HCT116 (cell line): ENCODE measurements around the gene PDZRN4. TPM values are rescaled to one million over a fixed set of nuclear protein-coding genes. Genes with fewer than 3 reads are reported as not detected.

ENCODE experiments used
- ATAC-seq: fragments of 200-7000 bp; cut with Tn5 transposase; 2 replicates; pipeline ENCODE4 v1.9.1; 2020; ENCODE audit warnings: mild to moderate bottlenecking, moderate library complexity
- BruUV-seq: library from RNA; stranded (reverse); fragments of 400-500 nt; replicated peaks from 2 replicates; lab custom pipeline; 2021; lab: Mats Ljungman, UMichigan
- CTCF ChIA-PET: fragments of 300-600 bp; sonication (Branson Sonifier 250); formaldehyde crosslinking; loops from one replicate; lab custom pipeline; 2021; ENCODE audit warnings: antibody characterized with exemption; lab: Charles Lee
- POLR2A ChIA-PET: fragments of 300-600, 350-600 bp; sonication (Branson Sonifier 250); formaldehyde crosslinking; loops from one replicate; lab custom pipeline; 2021; ENCODE audit warnings: antibody characterized with exemption; lab: Charles Lee
- RAD21 ChIA-PET, 2 experiments: fragments of 300-600 bp; sonication (Branson Sonifier 250); formaldehyde crosslinking; loops; one replicate each; lab custom pipeline; 2023; ENCODE audit warnings: low total read pairs in 2 of 2; ENCODE audit not compliant: uncharacterized antibody in 2 of 2, unreplicated experiment in 2 of 2, low non-redundant PET in 1 of 2; lab: Charles Lee
- DNase-seq: peaks from one replicate; pipeline ENCODE4 v3.0.0-alpha.2; 2010; ENCODE audit warnings: low read depth, low spot score
- H2AFZ ChIP-seq: fragments of 200-600 bp; shearing (Covaris generic), sonication (generic); 2 replicates; pipeline ENCODE4 v1.6.1; 2017; ENCODE audit warnings: low read depth, mixed run types, mixed read lengths, antibody characterized with exemption, low read length; ENCODE audit not compliant: poor library complexity, severe bottlenecking
- H3K27ac ChIP-seq: 2 replicates; pipeline ENCODE4 v1.5.1; 2012; ENCODE audit warnings: low read depth, low read length
- H3K27me3 ChIP-seq: fragments of 200-600 bp; sonication (generic); 2 replicates; pipeline ENCODE4 v1.6.1; 2016; ENCODE audit warnings: mixed run types, low read length, mixed read lengths; ENCODE audit not compliant: insufficient read depth
- H3K36me3 ChIP-seq, 2 experiments: fragments of 200-500 bp in 1 of 2; fragments of 200-600 bp in 1 of 2; sonication (Bioruptor generic) in 1 of 2; sonication (generic) in 1 of 2; 2 replicates each; pipeline versions ENCODE4 v1.5.1 to v1.6.1; 2014 to 2016; ENCODE audit warnings: low read length in 2 of 2, inconsistent platforms in 1 of 2, mixed read lengths in 1 of 2, mixed run types in 1 of 2; ENCODE audit not compliant: insufficient read depth in 2 of 2, control insufficient read depth in 1 of 2
- H3K4me1 ChIP-seq, 2 experiments: fragments of 200-600 bp in 1 of 2; sonication (generic) in 1 of 2; 2 replicates each; pipeline versions ENCODE4 v1.5.1 to v1.6.1; 2012 to 2017; ENCODE audit warnings: low read length in 2 of 2, inconsistent platforms in 1 of 2, mild to moderate bottlenecking in 1 of 2, mixed read lengths in 1 of 2, mixed run types in 1 of 2, moderate library complexity in 1 of 2; ENCODE audit not compliant: insufficient read depth in 2 of 2, control insufficient read depth in 1 of 2
- H3K4me2 ChIP-seq: fragments of 200-600 bp; sonication (generic); 2 replicates; pipeline ENCODE4 v1.6.1; 2017; ENCODE audit warnings: mixed run types, low read length, mixed read lengths
- H3K4me3 ChIP-seq, 2 experiments: fragments of 200-600 bp in 1 of 2; sonication (generic) in 1 of 2; replicated peaks in 1 of 2; 2 replicates each; pipeline ENCODE4 v1.5.1; 2011 to 2016; ENCODE audit warnings: low read length in 2 of 2, control low read depth in 1 of 2, low read depth in 1 of 2, mild to moderate bottlenecking in 1 of 2, mixed read lengths in 1 of 2, mixed run types in 1 of 2
- H3K79me2 ChIP-seq: fragments of 200-600 bp; sonication (generic); 2 replicates; pipeline ENCODE4 v1.6.1; 2017; ENCODE audit warnings: mild to moderate bottlenecking, mixed run types, low read length, moderate library complexity, mixed read lengths; ENCODE audit not compliant: insufficient read depth
- H3K9ac ChIP-seq: fragments of 200-600 bp; sonication (generic); 2 replicates; pipeline ENCODE4 v1.6.1; 2016; ENCODE audit warnings: low read length, mixed read lengths
- H3K9me2 ChIP-seq: fragments of 200-600 bp; sonication (generic), shearing (Covaris generic); 2 replicates; pipeline ENCODE4 v1.6.1; 2017; ENCODE audit warnings: mixed run types, mild to moderate bottlenecking, moderate library complexity; ENCODE audit not compliant: insufficient read depth
- H3K9me3 ChIP-seq, 2 experiments: fragments of 200-500 bp in 1 of 2; fragments of 200-600 bp in 1 of 2; sonication (Bioruptor generic) in 1 of 2; sonication (generic) in 1 of 2; 2 replicates each; pipeline ENCODE4 v1.6.1; 2014 to 2017; ENCODE audit warnings: low read length in 2 of 2, mixed read lengths in 2 of 2, inconsistent platforms in 1 of 2, low read depth in 1 of 2, mild to moderate bottlenecking in 1 of 2, mixed run types in 1 of 2, moderate library complexity in 1 of 2; ENCODE audit not compliant: control insufficient read depth in 1 of 2, insufficient read depth in 1 of 2
- H4K20me1 ChIP-seq: fragments of 200-600 bp; sonication (generic), shearing (Covaris generic); 2 replicates; pipeline ENCODE4 v1.6.1; 2017; ENCODE audit warnings: mixed run types, mild to moderate bottlenecking, moderate library complexity; ENCODE audit not compliant: insufficient read depth
- CBX3 ChIP-seq: IDR thresholded peaks from 2 replicates; pipeline ENCODE4 v1.6.1; 2012; ENCODE audit warnings: low read depth
- EGR1 ChIP-seq: IDR thresholded peaks from 2 replicates; pipeline ENCODE4 v1.6.1; 2012; ENCODE audit warnings: low read depth
- ELF1 ChIP-seq: IDR thresholded peaks from 2 replicates; pipeline ENCODE4 v1.6.1; 2012; ENCODE audit warnings: low read depth, borderline replicate concordance
- EZH2 ChIP-seq: fragments of 200-600 bp; sonication (generic); IDR thresholded peaks from 2 replicates; pipeline ENCODE4 v1.6.1; 2017; ENCODE audit warnings: antibody characterized with exemption, mixed run types
- EZH2phosphoT487 ChIP-seq: fragments of 200-600 bp; IDR thresholded peaks from 2 replicates; pipeline ENCODE4 v1.6.1; 2018; ENCODE audit warnings: antibody characterized with exemption, borderline replicate concordance
- FOSL1 ChIP-seq: IDR thresholded peaks from 2 replicates; pipeline ENCODE4 v1.6.1; 2012; ENCODE audit warnings: low read depth
- JUND ChIP-seq: IDR thresholded peaks from 2 replicates; pipeline ENCODE4 v1.6.1; 2012
- POLR2A ChIP-seq: IDR thresholded peaks from 2 replicates; pipeline ENCODE4 v1.7.0; 2011; ENCODE audit warnings: borderline replicate concordance; ENCODE audit not compliant: insufficient read depth, insufficient read length; ENCODE audit errors: extremely low read depth
- RAD21 ChIP-seq: IDR thresholded peaks from 2 replicates; pipeline ENCODE4 v1.6.1; 2012; ENCODE audit warnings: low read depth, mild to moderate bottlenecking
- SIN3A ChIP-seq: IDR thresholded peaks from 2 replicates; pipeline ENCODE4 v1.6.1; 2012; ENCODE audit warnings: low read depth
- SP1 ChIP-seq: IDR thresholded peaks from 2 replicates; pipeline ENCODE4 v1.6.1; 2012; ENCODE audit warnings: low read depth
- SRF ChIP-seq: IDR thresholded peaks from 2 replicates; pipeline ENCODE4 v1.6.1; 2012; ENCODE audit warnings: low read depth
- TCF7L2 ChIP-seq: IDR thresholded peaks from 2 replicates; pipeline ENCODE4 v1.7.0; 2011; ENCODE audit warnings: borderline replicate concordance, inconsistent platforms; ENCODE audit not compliant: insufficient read depth, insufficient read length; ENCODE audit errors: extremely low read depth
- YY1 ChIP-seq: IDR thresholded peaks from 2 replicates; pipeline ENCODE4 v1.6.1; 2011; ENCODE audit warnings: low read length, low read depth, moderate library complexity, mild to moderate bottlenecking; ENCODE audit not compliant: insufficient replicate concordance; ENCODE audit errors: extremely low read depth
- ZFX ChIP-seq: fragments of 450-650 bp; IDR thresholded peaks from 2 replicates; pipeline ENCODE4 v1.6.1; 2017
- ZNF274 ChIP-seq: fragments of 200-500 bp; sonication (Bioruptor generic); IDR thresholded peaks from 2 replicates; pipeline ENCODE4 v1.6.1; 2014; ENCODE audit warnings: mild to moderate bottlenecking, low read depth, low read length, inconsistent platforms
- intact Hi-C: fragments of 100-400 bp; cut with micrococcal nuclease; formaldehyde crosslinking; loops from 2 replicates; pipeline ENCODE4 v1.10.0; 2022
- total RNA-seq: library from RNA; stranded (reverse); gene quantifications from one replicate; pipeline ENCODE4 v1.2.1, GENCODE V29; 2021; ENCODE audit not compliant: unreplicated experiment
- TF ChIP-seq, protein P1 (sequence below), 3 experiments: fragments of 200-600 bp in 1 of 3; sonication (generic) in 1 of 3; IDR thresholded peaks in 2 of 3; conservative IDR thresholded peaks in 1 of 3; 2 replicates each; pipeline ENCODE4 v1.5.1; 2012 to 2017; ENCODE audit warnings: low read depth in 2 of 3, low read length in 2 of 3, antibody characterized with exemption in 1 of 3, borderline replicate concordance in 1 of 3, control low read depth in 1 of 3, mild to moderate bottlenecking in 1 of 3, mixed read lengths in 1 of 3, mixed run types in 1 of 3, moderate library complexity in 1 of 3; ENCODE audit not compliant: insufficient read depth in 1 of 3
- TF ChIP-seq, protein P2 (sequence below): IDR thresholded peaks from 2 replicates; pipeline ENCODE4 v1.6.1; 2012
- TF ChIP-seq, protein P3 (sequence below): IDR thresholded peaks from 2 replicates; pipeline ENCODE4 v1.6.1; 2012
- TF ChIP-seq, protein P4 (sequence below): IDR thresholded peaks from 2 replicates; pipeline ENCODE4 v1.6.1; 2011; ENCODE audit warnings: mild to moderate bottlenecking, low read length, moderate library complexity; ENCODE audit not compliant: insufficient replicate concordance; ENCODE audit errors: extremely low read depth

Gene PDZRN4
- total RNA-seq, 1 experiment from 2014 or later = not detected

DNA sequence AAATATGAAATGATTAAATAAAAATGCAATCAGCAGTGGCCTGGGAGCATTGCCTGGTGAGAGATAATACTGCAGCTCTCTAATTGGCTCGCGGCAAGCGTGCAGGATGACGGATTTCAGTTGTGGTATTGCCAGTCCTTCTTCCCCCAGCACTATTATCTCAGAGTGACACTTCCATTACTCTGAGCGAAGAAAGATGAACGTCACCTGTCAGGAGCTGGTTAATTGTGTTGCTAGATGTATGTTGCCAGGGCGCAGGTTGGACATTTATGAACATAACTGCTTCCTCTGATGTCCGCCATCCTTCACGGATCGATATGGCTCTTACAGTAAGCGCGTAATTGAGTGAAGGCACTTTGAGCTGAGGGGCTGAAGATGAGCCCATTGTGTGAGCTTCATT is 374.9 kb downstream of the PDZRN4 start:
- H3K4me1 ChIP-seq = no peaks in the 10 kb centered on the region
- H3K4me2 ChIP-seq = no peak overlapping the region
- DNase-seq (no peak), ATAC-seq (no peak)
- BruUV-seq = no TSS peak
- H4K20me1 ChIP-seq = no peaks in the 10 kb centered on the region
- H3K79me2 ChIP-seq = no peaks in the 10 kb centered on the region
- no peaks in the 10 kb centered on the region for H3K9me3 ChIP-seq
- ChIA-PET POLR2A (no interaction called here), CTCF (no interaction called here), RAD21 (no interaction called here)
- H3K27ac ChIP-seq = no peak overlapping the region
- H3K36me3 ChIP-seq = no peaks in the 10 kb centered on the region
- no peak overlapping the region for H2AFZ ChIP-seq
- TF ChIP-seq SIN3A (no peak), CBX3 (no peak), SRF (no peak), YY1 (no peak), TCF7L2 (no peak), FOSL1 (no peak), EZH2 (no peak), SP1 (no peak), EGR1 (no peak), RAD21 (no peak), ZFX (no peak), ZNF274 (no peak), EZH2phosphoT487 (no peak), JUND (no peak), POLR2A (no peak), ELF1 (no peak)
- TF ChIP-seq, protein P1, sequence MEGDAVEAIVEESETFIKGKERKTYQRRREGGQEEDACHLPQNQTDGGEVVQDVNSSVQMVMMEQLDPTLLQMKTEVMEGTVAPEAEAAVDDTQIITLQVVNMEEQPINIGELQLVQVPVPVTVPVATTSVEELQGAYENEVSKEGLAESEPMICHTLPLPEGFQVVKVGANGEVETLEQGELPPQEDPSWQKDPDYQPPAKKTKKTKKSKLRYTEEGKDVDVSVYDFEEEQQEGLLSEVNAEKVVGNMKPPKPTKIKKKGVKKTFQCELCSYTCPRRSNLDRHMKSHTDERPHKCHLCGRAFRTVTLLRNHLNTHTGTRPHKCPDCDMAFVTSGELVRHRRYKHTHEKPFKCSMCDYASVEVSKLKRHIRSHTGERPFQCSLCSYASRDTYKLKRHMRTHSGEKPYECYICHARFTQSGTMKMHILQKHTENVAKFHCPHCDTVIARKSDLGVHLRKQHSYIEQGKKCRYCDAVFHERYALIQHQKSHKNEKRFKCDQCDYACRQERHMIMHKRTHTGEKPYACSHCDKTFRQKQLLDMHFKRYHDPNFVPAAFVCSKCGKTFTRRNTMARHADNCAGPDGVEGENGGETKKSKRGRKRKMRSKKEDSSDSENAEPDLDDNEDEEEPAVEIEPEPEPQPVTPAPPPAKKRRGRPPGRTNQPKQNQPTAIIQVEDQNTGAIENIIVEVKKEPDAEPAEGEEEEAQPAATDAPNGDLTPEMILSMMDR (IDR thresholded peaks at IDR 0.05 in 2 of 3, conservative IDR thresholded peaks at IDR 0.05 in 1 of 3; ENCODE audit: borderline replicate concordance in 1 of 3, insufficient read depth in 1 of 3, low read depth in 2 of 3, low read length in 2 of 3) = no peak
- TF ChIP-seq, protein P2, sequence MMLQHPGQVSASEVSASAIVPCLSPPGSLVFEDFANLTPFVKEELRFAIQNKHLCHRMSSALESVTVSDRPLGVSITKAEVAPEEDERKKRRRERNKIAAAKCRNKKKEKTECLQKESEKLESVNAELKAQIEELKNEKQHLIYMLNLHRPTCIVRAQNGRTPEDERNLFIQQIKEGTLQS = no peak
- TF ChIP-seq, protein P3, sequence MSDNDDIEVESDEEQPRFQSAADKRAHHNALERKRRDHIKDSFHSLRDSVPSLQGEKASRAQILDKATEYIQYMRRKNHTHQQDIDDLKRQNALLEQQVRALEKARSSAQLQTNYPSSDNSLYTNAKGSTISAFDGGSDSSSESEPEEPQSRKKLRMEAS = no peak
- TF ChIP-seq, protein P4, sequence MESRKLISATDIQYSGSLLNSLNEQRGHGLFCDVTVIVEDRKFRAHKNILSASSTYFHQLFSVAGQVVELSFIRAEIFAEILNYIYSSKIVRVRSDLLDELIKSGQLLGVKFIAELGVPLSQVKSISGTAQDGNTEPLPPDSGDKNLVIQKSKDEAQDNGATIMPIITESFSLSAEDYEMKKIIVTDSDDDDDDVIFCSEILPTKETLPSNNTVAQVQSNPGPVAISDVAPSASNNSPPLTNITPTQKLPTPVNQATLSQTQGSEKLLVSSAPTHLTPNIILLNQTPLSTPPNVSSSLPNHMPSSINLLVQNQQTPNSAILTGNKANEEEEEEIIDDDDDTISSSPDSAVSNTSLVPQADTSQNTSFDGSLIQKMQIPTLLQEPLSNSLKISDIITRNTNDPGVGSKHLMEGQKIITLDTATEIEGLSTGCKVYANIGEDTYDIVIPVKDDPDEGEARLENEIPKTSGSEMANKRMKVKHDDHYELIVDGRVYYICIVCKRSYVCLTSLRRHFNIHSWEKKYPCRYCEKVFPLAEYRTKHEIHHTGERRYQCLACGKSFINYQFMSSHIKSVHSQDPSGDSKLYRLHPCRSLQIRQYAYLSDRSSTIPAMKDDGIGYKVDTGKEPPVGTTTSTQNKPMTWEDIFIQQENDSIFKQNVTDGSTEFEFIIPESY = no peak
- no peaks in the 10 kb centered on the region for H3K9me2 ChIP-seq
- intact Hi-C loops = no loop called here
- no peak overlapping the region for H3K4me3 ChIP-seq
- H3K27me3 ChIP-seq = no peaks in the 10 kb centered on the region
- no peak overlapping the region for H3K9ac ChIP-seq
